ENCODE results near the gene ADA. TPM values are rescaled to one million over a fixed set of nuclear protein-coding genes. Genes with fewer than 3 reads are reported as not detected.
"Not testable (repeated sequence)": the region's sequence is repeated elsewhere in the genome, so short reads cannot be mapped to it uniquely, and the experiment has no call there.

The ADA gene
- total RNA-seq (10 to 100 TPM; 21.1 to 21.3 TPM), polyA plus RNA-seq (56.4 TPM)

GRCh38 chr20:44651684-44652423 lies at the start of gene ADA:
ADA (minus strand) TSS chr20:44651699; CDS start chr20:44651607, 92 bp downstream.
- CTCF ChIA-PET, result interaction anchor here (1.1 to 13.3 kb wide), 4 partner anchors 32 to 132 kb away, joined by 3 to 130 read pairs (median 7); no protein-coding TSS in a partner anchor
- POLR2A ChIA-PET, result interaction anchor here (0.7 to 1.0 kb wide), 5 partner anchors 9 to 233 kb away, joined by 3 to 7 read pairs (median 3); partner anchors contain the start of genes SERINC3 and YWHAB
- Histone ChIP-seq H3K27me3 (ENCODE audit: insufficient read depth, low read length, poor library complexity, severe bottlenecking) (no peaks in the 10 kb centered on the region), H3K9me3 (ENCODE audit: low read length) (no peaks in the 10 kb centered on the region), H3K27ac (ENCODE audit: low read depth, low read length) (peak within 1 kb of the TSS; percentile 71), H3K4me3 (ENCODE audit: low read length) (peak within 1 kb of the TSS; percentile 85), H3K36me3 (ENCODE audit: insufficient read depth, low read length) (no peaks in the 10 kb centered on the region), H3K4me1 (ENCODE audit: insufficient read depth, low read length) (peaks cover 50% of the 10 kb centered on the region)
- peak within 1 kb of the TSS; percentile 83 to 95 (median 89) for H3K4me3 Mint-ChIP-seq
- H3K27ac Mint-ChIP-seq, result peak within 1 kb of the TSS; percentile 79 to 98 (median 94)
- H3K4me1 Mint-ChIP-seq, result peaks cover 43 to 56% (median 55%) of the 10 kb centered on the region in 3 donors
- DNase-seq, result peak; percentile 45 to 69 (median 54)
- no peaks in the 10 kb centered on the region for H3K9me3 Mint-ChIP-seq
- no peaks in the 10 kb centered on the region for H3K27me3 Mint-ChIP-seq
- peaks cover 0 to 11% (median 0%) of the 10 kb centered on the region in 3 donors for H3K36me3 Mint-ChIP-seq

GRCh38 chr20:44700306-44700705 lies 48.8 kb upstream of the ADA start:
- no peaks in the 10 kb centered on the region for H3K27me3 ChIP-seq (ENCODE audit: insufficient read depth, low read length, poor library complexity, severe bottlenecking)
- ChIA-PET CTCF (interaction anchor here (1.1 kb wide), 1 partner anchor 17 kb away, joined by 3 read pairs; no protein-coding TSS in a partner anchor), POLR2A (no interaction called here)
- H3K4me3 ChIP-seq (ENCODE audit: low read length), result no peak overlapping the region
- H3K36me3 ChIP-seq (ENCODE audit: insufficient read depth, low read length), result no peaks in the 10 kb centered on the region
- H3K9me3 ChIP-seq (ENCODE audit: low read length), result no peaks in the 10 kb centered on the region
- no peaks in the 10 kb centered on the region for H3K9me3 Mint-ChIP-seq
- no peaks in the 10 kb centered on the region for H3K4me1 ChIP-seq (ENCODE audit: insufficient read depth, low read length)
- no peaks in the 10 kb centered on the region for H3K4me1 Mint-ChIP-seq
- H3K27ac Mint-ChIP-seq, result no peak overlapping the region
- H3K27me3 Mint-ChIP-seq, result peaks cover 4 to 11% of the 10 kb centered on the region in 2 donors
- DNase-seq, result no peak
- no peak overlapping the region for H3K4me3 Mint-ChIP-seq
- H3K27ac ChIP-seq (ENCODE audit: low read depth, low read length), result no peak overlapping the region
- no peaks in the 10 kb centered on the region for H3K36me3 Mint-ChIP-seq

GRCh38 chr20:44698351-44698750 lies 46.9 kb upstream of the ADA start:
- Histone ChIP-seq H3K9me3 (ENCODE audit: low read length) (no peaks in the 10 kb centered on the region), H3K4me1 (ENCODE audit: insufficient read depth, low read length) (no peaks in the 10 kb centered on the region), H3K27ac (ENCODE audit: low read depth, low read length) (no peak overlapping the region), H3K36me3 (ENCODE audit: insufficient read depth, low read length) (no peaks in the 10 kb centered on the region), H3K4me3 (ENCODE audit: low read length) (no peak overlapping the region), H3K27me3 (ENCODE audit: insufficient read depth, low read length, poor library complexity, severe bottlenecking) (no peaks in the 10 kb centered on the region)
- H3K9me3 Mint-ChIP-seq, result no peaks in the 10 kb centered on the region
- ChIA-PET POLR2A (no interaction called here), CTCF (no interaction called here)
- no peaks in the 10 kb centered on the region for H3K36me3 Mint-ChIP-seq
- H3K4me3 Mint-ChIP-seq, result no peak overlapping the region
- no peak overlapping the region for H3K27ac Mint-ChIP-seq
- DNase-seq, result no peak
- H3K27me3 Mint-ChIP-seq, result peaks cover 1 to 4% of the 10 kb centered on the region in 2 donors
- H3K4me1 Mint-ChIP-seq, result no peaks in the 10 kb centered on the region

GRCh38 chr20:44697041-44697440 lies 45.5 kb upstream of the ADA start:
- H3K4me3 Mint-ChIP-seq; H3K9me3 Mint-ChIP-seq; H3K27ac ChIP-seq (ENCODE audit: low read depth, low read length); H3K27me3 Mint-ChIP-seq; H3K27me3 ChIP-seq (ENCODE audit: insufficient read depth, low read length, poor library complexity, severe bottlenecking); DNase-seq; H3K36me3 Mint-ChIP-seq; H3K36me3 ChIP-seq (ENCODE audit: insufficient read depth, low read length); H3K4me1 ChIP-seq (ENCODE audit: insufficient read depth, low read length); POLR2A ChIA-PET; H3K9me3 ChIP-seq (ENCODE audit: low read length); H3K4me3 ChIP-seq (ENCODE audit: low read length); H3K4me1 Mint-ChIP-seq: not testable (repeated sequence)
- CTCF ChIA-PET, result interaction anchor here (2.1 kb wide), 1 partner anchor 12 kb away, joined by 10 read pairs; no protein-coding TSS in a partner anchor
- H3K27ac Mint-ChIP-seq, result peak overlapping the region in 1 of 8 donors; percentile 43

- Mint-ChIP-seq H3K9me3 (no peaks in the 10 kb centered on the region), H3K4me1 (no peaks in the 10 kb centered on the region), H3K4me3 (no peak overlapping the region), H3K36me3 (no peaks in the 10 kb centered on the region), H3K27me3 (peaks cover 4 to 5% of the 10 kb centered on the region in 2 donors), H3K27ac (peak overlapping the region in 1 of 8 donors; percentile 6)
- H3K4me3 ChIP-seq (ENCODE audit: low read length), result no peak overlapping the region
- CTCF ChIA-PET, result interaction anchor here (2.1 kb wide), 1 partner anchor 11 kb away, joined by 10 read pairs; no protein-coding TSS in a partner anchor
- no peak for DNase-seq
- no peaks in the 10 kb centered on the region for H3K9me3 ChIP-seq (ENCODE audit: low read length)
- no peaks in the 10 kb centered on the region for H3K36me3 ChIP-seq (ENCODE audit: insufficient read depth, low read length)
- POLR2A ChIA-PET, result no interaction called here
- H3K27ac ChIP-seq (ENCODE audit: low read depth, low read length), result no peak overlapping the region
- no peaks in the 10 kb centered on the region for H3K4me1 ChIP-seq (ENCODE audit: insufficient read depth, low read length)
- no peaks in the 10 kb centered on the region for H3K27me3 ChIP-seq (ENCODE audit: insufficient read depth, low read length, poor library complexity, severe bottlenecking)
Observed at GRCh38 chr20:44696315-44696714, 44.8 kb upstream of the ADA start.

GRCh38 chr20:44695674-44696300 lies 44.3 kb upstream of the ADA start:
- Histone ChIP-seq H3K9me3 (ENCODE audit: low read length) (no peaks in the 10 kb centered on the region), H3K36me3 (ENCODE audit: insufficient read depth, low read length) (no peaks in the 10 kb centered on the region), H3K27me3 (ENCODE audit: insufficient read depth, low read length, poor library complexity, severe bottlenecking) (no peaks in the 10 kb centered on the region), H3K4me1 (ENCODE audit: insufficient read depth, low read length) (no peaks in the 10 kb centered on the region), H3K4me3 (ENCODE audit: low read length) (no peak overlapping the region), H3K27ac (ENCODE audit: low read depth, low read length) (no peak overlapping the region)
- Mint-ChIP-seq H3K4me3 (no peak overlapping the region), H3K9me3 (no peaks in the 10 kb centered on the region), H3K36me3 (no peaks in the 10 kb centered on the region), H3K27ac (peak overlapping the region in 1 of 8 donors; percentile 6), H3K4me1 (no peaks in the 10 kb centered on the region), H3K27me3 (peaks cover 5 to 6% of the 10 kb centered on the region in 2 donors)
- no peak for DNase-seq
- ChIA-PET POLR2A (no interaction called here), CTCF (interaction anchor here (2.1 kb wide), 1 partner anchor 10 kb away, joined by 10 read pairs; no protein-coding TSS in a partner anchor)

- no peak for DNase-seq
- no peaks in the 10 kb centered on the region for H3K27me3 ChIP-seq (ENCODE audit: insufficient read depth, low read length, poor library complexity, severe bottlenecking)
- no peak overlapping the region for H3K27ac ChIP-seq (ENCODE audit: low read depth, low read length)
- POLR2A ChIA-PET, result no interaction called here
- H3K27ac Mint-ChIP-seq, result no peak overlapping the region
- no peaks in the 10 kb centered on the region for H3K9me3 Mint-ChIP-seq
- H3K4me3 ChIP-seq (ENCODE audit: low read length), result no peak overlapping the region
- H3K36me3 Mint-ChIP-seq, result no peaks in the 10 kb centered on the region
- CTCF ChIA-PET, result no interaction called here
- H3K9me3 ChIP-seq (ENCODE audit: low read length), result no peaks in the 10 kb centered on the region
- peaks cover 5 to 8% of the 10 kb centered on the region in 2 donors for H3K27me3 Mint-ChIP-seq
- H3K36me3 ChIP-seq (ENCODE audit: insufficient read depth, low read length), result no peaks in the 10 kb centered on the region
- H3K4me1 Mint-ChIP-seq, result no peaks in the 10 kb centered on the region
- no peaks in the 10 kb centered on the region for H3K4me1 ChIP-seq (ENCODE audit: insufficient read depth, low read length)
- H3K4me3 Mint-ChIP-seq, result no peak overlapping the region
Observed at GRCh38 chr20:44695295-44695673, 43.8 kb upstream of the ADA start.

GRCh38 chr20:44694159-44694558 lies 42.7 kb upstream of the ADA start:
- Mint-ChIP-seq H3K36me3 (no peaks in the 10 kb centered on the region), H3K27ac (no peak overlapping the region), H3K4me3 (no peak overlapping the region), H3K4me1 (no peaks in the 10 kb centered on the region), H3K9me3 (no peaks in the 10 kb centered on the region), H3K27me3 (peaks cover 8% of the 10 kb centered on the region in 2 donors)
- H3K27me3 ChIP-seq (ENCODE audit: insufficient read depth, low read length, poor library complexity, severe bottlenecking), result no peaks in the 10 kb centered on the region
- H3K4me1 ChIP-seq (ENCODE audit: insufficient read depth, low read length), result no peaks in the 10 kb centered on the region
- no peak for DNase-seq
- no peak overlapping the region for H3K4me3 ChIP-seq (ENCODE audit: low read length)
- POLR2A ChIA-PET, result no interaction called here
- CTCF ChIA-PET, result interaction anchor here (1.3 kb wide), 1 partner anchor 11 kb away, joined by 6 read pairs; no protein-coding TSS in a partner anchor
- no peak overlapping the region for H3K27ac ChIP-seq (ENCODE audit: low read depth, low read length)
- H3K9me3 ChIP-seq (ENCODE audit: low read length), result no peaks in the 10 kb centered on the region
- no peaks in the 10 kb centered on the region for H3K36me3 ChIP-seq (ENCODE audit: insufficient read depth, low read length)
